Kidney epithelial cell (primary cell): ENCODE data around the gene MADCAM1. TPM values are rescaled to one million over a fixed set of nuclear protein-coding genes. Genes with fewer than 3 reads are reported as not detected.

Experiments
- DNase-seq: peaks from one replicate; pipeline ENCODE4 v3.0.0-alpha.2; 2010; ENCODE audit warnings: low read depth
- H3K27me3 ChIP-seq: 2 replicates; pipeline ENCODE4 v1.6.0; 2011; ENCODE audit warnings: low read length; ENCODE audit not compliant: control insufficient read depth, insufficient read depth
- H3K36me3 ChIP-seq: 2 replicates; pipeline ENCODE4 v1.5.1; 2011; ENCODE audit warnings: low read length; ENCODE audit not compliant: control insufficient read depth, insufficient read depth
- H3K4me3 ChIP-seq: 2 replicates; pipeline ENCODE4 v1.5.1; 2011; ENCODE audit warnings: low read depth, mild to moderate bottlenecking, control low read depth, low read length
- CTCF ChIP-seq: IDR thresholded peaks from 2 replicates; pipeline ENCODE4 v1.5.1; 2011; ENCODE audit warnings: mild to moderate bottlenecking, moderate library complexity, low read length, control low read depth, inconsistent platforms; ENCODE audit not compliant: insufficient read depth, poor library complexity, severe bottlenecking
- total RNA-seq: library from RNA; depleted of rRNA; stranded (reverse); fragments of >200 nt; gene quantifications from 2 replicates; pipeline ENCODE4 v1.2.3, GENCODE V29; 2015

MADCAM1 gene
- total RNA-seq, 1 donor from 2014 or later: 0.46 TPM

- H3K27me3 ChIP-seq: peaks cover 4% of the 10 kb centered on the region
- TF ChIP-seq CTCF: no peak
- no peak overlapping the region for H3K4me3 ChIP-seq
- no peak for DNase-seq
- no peaks in the 10 kb centered on the region for H3K36me3 ChIP-seq
These were observed 23.2 kb downstream of the MADCAM1 start for GRCh38 chr19:519449-519865.

GRCh38 chr19:522726-523125, 26.4 kb downstream of the MADCAM1 start:
- Histone ChIP-seq H3K4me3 (no peak overlapping the region), H3K36me3 (no peaks in the 10 kb centered on the region), H3K27me3 (peaks cover 14% of the 10 kb centered on the region)
- no peak for TF ChIP-seq CTCF
- DNase-seq: no peak

- DNase-seq: no peak
- H3K4me3 ChIP-seq: no peak overlapping the region
- no peaks in the 10 kb centered on the region for H3K36me3 ChIP-seq
- H3K27me3 ChIP-seq: peaks cover 14% of the 10 kb centered on the region
- TF ChIP-seq CTCF: no peak
These were observed 27.9 kb downstream of the MADCAM1 start for GRCh38 chr19:524062-524674.

- Histone ChIP-seq H3K4me3 (no peak overlapping the region), H3K27me3 (peaks cover 10% of the 10 kb centered on the region), H3K36me3 (no peaks in the 10 kb centered on the region)
- TF ChIP-seq CTCF: no peak
- no peak for DNase-seq
These were observed 28.7 kb downstream of the MADCAM1 start for GRCh38 chr19:525029-525428.

GRCh38 chr19:525857-526419, 29.7 kb downstream of the MADCAM1 start:
- Histone ChIP-seq H3K4me3 (no peak overlapping the region), H3K27me3 (peaks cover 10% of the 10 kb centered on the region)
- no peak for TF ChIP-seq CTCF

More at GRCh38 chr19:525857-526419, 29.7 kb downstream of the MADCAM1 start:
- no peak for DNase-seq
- no peaks in the 10 kb centered on the region for H3K36me3 ChIP-seq
